SU-DHL-6 (cell line): ENCODE results near the gene DNAAF6.

ENCODE experiments used
- CTCF ChIP-seq: fragments of 200-600 bp; sonication (generic); IDR thresholded peaks from one replicate; pipeline ENCODE4 v1.5.1; 2017; ENCODE audit warnings: antibody characterized with exemption, mild to moderate bottlenecking, low read length, moderate library complexity; ENCODE audit not compliant: insufficient read depth, poor library complexity, severe bottlenecking
- EZH2phosphoT487 ChIP-seq: fragments of 200-600 bp; sonication (generic), shearing (Covaris generic); conservative IDR thresholded peaks from 2 replicates; pipeline ENCODE4 v1.6.1; 2018; ENCODE audit warnings: mild to moderate bottlenecking, antibody characterized with exemption, low read length, moderate library complexity, mixed read lengths

- no peak for TF ChIP-seq CTCF
- TF ChIP-seq EZH2phosphoT487, result no peak
These were observed 6.9 kb upstream of the DNAAF6 start for GRCh38 chrX:107199491-107199890.
